Measurements from ENCODE around the gene TXNRD1.
"Not testable (repeated sequence)": the region's sequence is repeated elsewhere in the genome, so short reads cannot be mapped to it uniquely, and the experiment has no call there.

The TXNRD1 gene

GRCh38 chr12:104188534-104188933 lies 27.0 kb upstream of the TXNRD1 start:
- DNase-seq = no peak
- in situ Hi-C loops (cut with HindIII; ENCODE audit: low pct_ligation_motif_present, low pct_unique_long_range_greater_than_20kb, low sequenced_read_pairs) = no loop called here

DNA sequence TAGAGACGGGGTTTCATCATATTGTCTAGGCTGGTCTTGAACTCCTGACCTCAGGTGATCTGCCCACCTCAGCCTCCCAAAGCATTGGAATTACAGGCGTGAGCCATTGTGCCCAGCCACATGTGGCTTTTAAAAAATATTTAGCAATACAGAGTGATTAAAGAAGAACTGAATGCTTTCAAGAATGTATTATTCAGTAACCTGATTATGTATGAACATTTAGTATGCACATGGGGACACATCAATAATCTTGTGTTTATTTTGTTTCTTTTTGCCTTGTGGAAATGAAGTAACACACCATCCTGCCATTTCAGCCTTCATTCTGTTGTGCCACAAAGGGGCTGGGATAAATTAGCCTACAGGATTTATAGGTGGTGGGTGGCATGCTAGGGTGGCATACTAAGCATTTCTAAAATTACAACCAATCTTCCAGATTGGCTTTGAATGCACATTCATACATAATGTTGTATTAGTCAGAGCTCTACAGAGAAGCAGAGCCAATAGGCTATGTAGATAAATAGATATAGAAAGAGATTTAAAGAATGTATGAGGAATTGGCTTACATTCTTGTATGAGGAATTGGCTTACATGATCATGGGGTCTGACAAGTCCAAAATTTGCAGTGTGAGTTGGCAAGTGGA lies 25.5 kb upstream of the TXNRD1 start:
- DNase-seq = no peak
- in situ Hi-C loops (cut with HindIII; ENCODE audit: low pct_ligation_motif_present, low pct_unique_long_range_greater_than_20kb, low sequenced_read_pairs) = no loop called here

DNA sequence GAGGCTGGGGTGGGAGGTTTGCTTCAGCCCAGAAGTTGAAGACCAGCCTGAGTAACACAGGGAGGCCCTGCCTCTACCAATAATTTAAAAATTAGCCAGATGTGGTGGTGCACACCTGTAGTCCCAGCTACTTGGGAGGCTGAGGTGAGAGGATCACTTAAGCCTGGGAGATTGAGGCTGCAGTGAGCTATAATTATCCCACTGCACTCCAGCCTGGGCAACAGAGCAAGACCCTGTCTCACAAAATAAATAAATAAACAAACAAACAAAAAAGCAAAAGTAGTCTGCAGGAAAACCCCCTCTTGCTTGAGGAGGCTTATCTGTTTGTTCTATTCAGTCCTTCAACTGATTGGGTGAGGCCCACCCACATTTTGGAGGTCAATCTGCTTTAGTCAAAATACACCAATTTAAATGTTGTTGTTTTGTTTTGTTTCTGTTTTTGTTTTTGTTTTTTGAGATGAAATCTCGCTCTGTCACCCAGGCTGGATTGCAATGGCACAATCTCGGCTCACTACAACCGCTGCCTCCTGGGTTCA lies 24.9 kb upstream of the TXNRD1 start:
- DNase-seq = no peak
- in situ Hi-C loops (cut with HindIII; ENCODE audit: low pct_ligation_motif_present, low pct_unique_long_range_greater_than_20kb, low sequenced_read_pairs) = no loop called here

DNA sequence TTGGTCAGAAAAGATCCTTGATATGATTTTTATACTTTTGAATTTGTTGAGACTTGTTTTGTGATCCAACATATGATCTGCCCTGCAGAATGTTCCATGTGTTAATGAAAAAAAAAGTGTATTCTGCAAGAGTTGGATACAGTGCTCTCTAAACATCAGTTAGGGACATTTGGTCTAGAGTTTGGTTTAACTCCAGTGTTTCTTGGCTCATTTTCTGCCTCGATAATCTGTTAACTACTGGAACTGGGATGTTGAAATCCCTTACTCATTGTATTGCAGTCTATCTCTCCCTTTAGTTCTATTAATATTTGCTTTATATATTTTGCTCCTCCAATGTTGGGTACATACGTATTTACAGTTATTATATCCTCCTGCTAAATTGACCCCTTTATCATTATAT lies 18.3 kb upstream of the TXNRD1 start:
- no peak for DNase-seq
- in situ Hi-C loops (cut with HindIII; ENCODE audit: low pct_ligation_motif_present, low pct_unique_long_range_greater_than_20kb, low sequenced_read_pairs) = no loop called here

DNA sequence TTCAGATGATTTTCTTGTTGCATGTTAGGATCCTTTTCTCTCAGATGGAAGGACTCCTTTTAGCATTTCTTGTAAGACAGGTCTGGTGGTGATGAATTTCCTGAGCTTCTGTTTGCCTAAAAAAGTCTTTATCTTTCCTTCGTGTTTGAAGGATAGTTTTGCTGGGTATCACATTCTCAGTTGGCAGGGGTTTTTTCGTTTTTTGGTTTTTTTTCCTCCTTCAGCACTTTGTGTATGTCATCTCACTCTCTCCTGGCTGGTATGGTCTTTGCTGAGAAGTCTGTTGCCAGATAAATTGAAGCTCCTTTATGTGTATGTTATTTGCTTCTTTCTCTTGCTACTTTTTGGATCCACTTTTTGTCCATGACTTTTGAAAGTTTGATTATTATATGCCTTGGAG lies 15.6 kb upstream of the TXNRD1 start:
- in situ Hi-C loops (cut with HindIII; ENCODE audit: low pct_ligation_motif_present, low pct_unique_long_range_greater_than_20kb, low sequenced_read_pairs) = no loop called here
- DNase-seq = no peak

- in situ Hi-C loops (cut with HindIII; ENCODE audit: low pct_ligation_motif_present, low pct_unique_long_range_greater_than_20kb, low sequenced_read_pairs) = no loop called here
- peak; percentile 76 for DNase-seq
Observed at GRCh38 chr12:104201238-104202001, 14.2 kb upstream of the TXNRD1 start.

- no peak for DNase-seq
- in situ Hi-C loops (cut with HindIII; ENCODE audit: low pct_ligation_motif_present, low pct_unique_long_range_greater_than_20kb, low sequenced_read_pairs) = no loop called here
Observed at GRCh38 chr12:104204690-104205480, 10.7 kb upstream of the TXNRD1 start.

- DNase-seq = no peak
- in situ Hi-C loops (cut with HindIII; ENCODE audit: low pct_ligation_motif_present, low pct_unique_long_range_greater_than_20kb, low sequenced_read_pairs) = no loop called here
Observed at GRCh38 chr12:104207416-104208205, 8.0 kb upstream of the TXNRD1 start.

- DNase-seq = no peak
- in situ Hi-C loops (cut with HindIII; ENCODE audit: low pct_ligation_motif_present, low pct_unique_long_range_greater_than_20kb, low sequenced_read_pairs) = no loop called here
Observed at GRCh38 chr12:104212516-104212915, 3.1 kb upstream of the TXNRD1 start.

DNA sequence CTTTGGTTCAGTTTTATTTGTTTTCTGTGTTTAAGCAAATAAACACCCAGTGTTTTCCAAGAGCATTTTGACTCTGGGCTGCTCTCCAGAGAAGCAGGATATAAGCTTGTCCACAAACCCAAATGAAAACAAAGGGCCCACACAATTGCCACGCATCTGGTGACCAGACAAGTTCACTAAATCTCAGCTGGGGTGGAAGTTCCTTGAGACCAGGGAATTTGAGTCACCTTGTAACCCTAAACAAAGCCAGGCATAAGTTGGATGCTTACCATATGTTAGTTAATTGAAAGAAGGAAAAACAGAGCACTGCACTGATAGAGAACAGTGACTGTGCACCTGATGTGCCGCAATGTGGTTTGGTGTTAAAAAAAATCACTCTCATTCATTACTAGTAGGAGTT lies 1.6 kb upstream of the TXNRD1 start:
- in situ Hi-C loops (cut with HindIII; ENCODE audit: low pct_ligation_motif_present, low pct_unique_long_range_greater_than_20kb, low sequenced_read_pairs) = no loop called here
- no peak for DNase-seq

GRCh38 chr12:104216521-104216924 lies 944 bp downstream of the TXNRD1 start:
- DNase-seq = no peak
- in situ Hi-C loops (cut with HindIII; ENCODE audit: low pct_ligation_motif_present, low pct_unique_long_range_greater_than_20kb, low sequenced_read_pairs) = no loop called here

DNA sequence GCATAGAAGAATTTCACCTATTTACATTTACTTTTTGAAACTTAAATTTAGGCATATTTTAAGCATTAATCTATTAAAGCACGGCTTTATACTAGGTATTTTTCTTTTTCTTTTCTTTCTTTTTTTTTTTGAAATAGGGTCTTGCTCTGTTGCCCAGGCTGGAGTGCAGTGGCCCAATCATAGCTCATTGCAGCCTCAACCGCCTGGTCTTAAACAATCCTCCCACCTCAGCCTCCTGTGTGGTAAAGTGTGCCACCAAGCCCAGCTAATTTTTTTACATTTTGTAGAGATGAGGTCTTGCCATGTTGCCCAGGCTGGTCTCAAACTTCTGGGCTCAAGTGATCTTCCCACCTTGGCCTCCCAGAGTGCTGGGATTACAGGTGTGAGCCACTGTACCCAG lies 2.9 kb downstream of the TXNRD1 start:
- DNase-seq; in situ Hi-C loops (cut with HindIII; ENCODE audit: low pct_ligation_motif_present, low pct_unique_long_range_greater_than_20kb, low sequenced_read_pairs): not testable (repeated sequence)

GRCh38 chr12:104218935-104219334 lies 3.4 kb downstream of the TXNRD1 start:
- DNase-seq = peak; percentile 54
- in situ Hi-C loops (cut with HindIII; ENCODE audit: low pct_ligation_motif_present, low pct_unique_long_range_greater_than_20kb, low sequenced_read_pairs) = no loop called here

GRCh38 chr12:104219361-104219892 lies 3.8 kb downstream of the TXNRD1 start:
- DNase-seq = peak; percentile 98
- in situ Hi-C loops (cut with HindIII; ENCODE audit: low pct_ligation_motif_present, low pct_unique_long_range_greater_than_20kb, low sequenced_read_pairs) = no loop called here

- peak; percentile 100 for DNase-seq
- in situ Hi-C loops (cut with HindIII; ENCODE audit: low pct_ligation_motif_present, low pct_unique_long_range_greater_than_20kb, low sequenced_read_pairs) = no loop called here
Observed at GRCh38 chr12:104219908-104220404, 4.4 kb downstream of the TXNRD1 start.

GRCh38 chr12:104220931-104221330 lies 5.4 kb downstream of the TXNRD1 start:
- no peak for DNase-seq
- in situ Hi-C loops (cut with HindIII; ENCODE audit: low pct_ligation_motif_present, low pct_unique_long_range_greater_than_20kb, low sequenced_read_pairs) = no loop called here

DNA sequence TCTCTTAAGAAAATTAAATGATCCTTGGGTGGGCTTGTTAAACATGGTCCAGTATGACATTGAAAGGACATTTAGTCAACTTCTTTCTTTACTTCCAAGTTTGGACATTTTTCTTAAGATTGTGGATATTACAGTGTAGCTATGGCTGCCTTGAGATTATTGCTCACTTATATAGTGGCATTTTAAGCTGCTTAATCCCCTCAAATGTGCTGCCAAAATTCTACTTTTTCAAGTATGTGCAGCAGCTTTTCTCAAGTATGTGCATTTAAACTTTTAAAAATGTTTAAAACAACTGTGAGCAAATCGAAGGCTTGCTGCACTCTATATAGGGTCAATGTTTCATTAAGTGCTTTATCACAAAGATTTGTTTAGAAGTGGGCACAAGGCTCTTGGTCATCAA lies 7.4 kb downstream of the TXNRD1 start:
- no peak for DNase-seq
- in situ Hi-C loops (cut with HindIII; ENCODE audit: low pct_ligation_motif_present, low pct_unique_long_range_greater_than_20kb, low sequenced_read_pairs) = no loop called here

DNA sequence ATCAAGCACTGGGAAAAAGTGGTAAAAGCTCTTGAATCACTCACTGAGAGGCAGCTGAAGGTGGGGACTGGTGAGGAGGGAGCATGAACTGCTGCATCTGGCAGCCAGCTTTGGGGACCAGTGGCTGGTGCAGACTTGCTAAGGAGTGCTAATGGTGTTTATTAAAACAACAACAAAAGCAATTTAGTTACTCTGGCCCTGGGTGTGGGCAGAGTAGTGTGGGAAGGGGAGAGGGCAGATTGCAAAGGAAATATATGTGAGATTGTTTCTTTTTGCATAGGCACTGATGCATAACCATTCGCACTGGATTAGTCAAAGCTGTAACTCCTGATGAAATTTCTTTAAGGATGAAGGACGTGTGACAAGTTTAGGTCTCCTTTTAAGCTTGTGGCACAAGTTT lies 8.1 kb downstream of the TXNRD1 start:
- in situ Hi-C loops (cut with HindIII; ENCODE audit: low pct_ligation_motif_present, low pct_unique_long_range_greater_than_20kb, low sequenced_read_pairs) = no loop called here
- DNase-seq = no peak
